Stomach (tissue), 9 donors: ENCODE results near the gene FXR1. TPM values are rescaled to one million over a fixed set of nuclear protein-coding genes. Genes with fewer than 3 reads are reported as not detected.

ENCODE experiments used
- DNase-seq, 2 donors: peaks; one replicate each; pipeline versions ENCODE4 v3.0.0 to v3.0.0-alpha.2; 2013 to 2019
- H3K27ac ChIP-seq, 5 donors: fragments of 200-600 bp in 4 of 5; sonication (generic) in 4 of 5; one replicate each; pipeline ENCODE4 v1.5.1; 2013 to 2019; ENCODE audit warnings: mild to moderate bottlenecking in 1 of 5, moderate library complexity in 1 of 5
- H3K27me3 ChIP-seq, 3 donors: fragments of 200-600 bp; sonication (generic); one replicate each; pipeline ENCODE4 v1.5.1; 2017 to 2019; ENCODE audit warnings: mixed run types in 1 of 3
- H3K36me3 ChIP-seq, 4 donors: fragments of 200-600 bp; sonication (generic); 1 replicate in 3 of 4; 2 replicates in 1 of 4; pipeline ENCODE4 v1.5.1; 2016 to 2019
- H3K4me1 ChIP-seq, 4 donors: fragments of 200-600 bp; sonication (generic); one replicate each; pipeline ENCODE4 v1.5.1; 2016 to 2019
- H3K4me3 ChIP-seq, 4 donors: fragments of 200-600 bp; sonication (generic) in 3 of 4; one replicate each; pipeline ENCODE4 v1.5.1; 2016 to 2019; ENCODE audit warnings: mild to moderate bottlenecking in 1 of 4
- H3K9me3 ChIP-seq, 4 donors: fragments of 200-600 bp; sonication (generic); one replicate each; pipeline ENCODE4 v1.5.1; 2016 to 2019
- EP300 ChIP-seq: sonication (generic); formaldehyde crosslinking; IDR thresholded peaks from one replicate; pipeline ENCODE4 v1.6.1; 2017; ENCODE audit warnings: antibody characterized with exemption
- POLR2A ChIP-seq, 4 donors: fragments of 450-650 bp; IDR thresholded peaks; one replicate each; pipeline ENCODE4 v1.6.1; 2016; ENCODE audit warnings: antibody characterized with exemption in 4 of 4, control low read depth in 2 of 4, mild to moderate bottlenecking in 1 of 4, moderate library complexity in 1 of 4
- POLR2AphosphoS5 ChIP-seq, 3 donors: sonication (generic); formaldehyde crosslinking; IDR thresholded peaks; one replicate each; pipeline ENCODE4 v1.6.1; 2016; ENCODE audit warnings: antibody characterized with exemption in 3 of 3
- WGBS, 5 donors: extraction: QIAGEN DNeasy Blood & Tissue Kit in 3 of 5; methylation state at CpG; one replicate each; pipeline versions ENCODE4 v1.1.5 to v1.1.7; 2013 to 2018; 5-methylcytosine and 5-hydroxymethylcytosine counted together
- intact Hi-C: fragments of 100-400 bp; cut with DNase I; formaldehyde crosslinking; loops from one replicate; pipeline ENCODE4 v1.15.1; 2023; ENCODE audit warnings: low total_unique reads
- polyA plus RNA-seq, 3 donors: library from polyadenylated mRNA; stranded (reverse); fragments of 200-250 nt; gene quantifications; one replicate each; pipeline ENCODE4 v1.2.3, GENCODE V29; 2013
- total RNA-seq, 5 donors: library from RNA; depleted of rRNA; stranded (reverse); fragments of >200 nt; gene quantifications; one replicate each; pipeline versions ENCODE4 v1.1.0 to v1.2.3, GENCODE V29; 2014 to 2016
- TF ChIP-seq, protein P1 (sequence below), 7 experiments: fragments of 450-650 bp in 4 of 7; fragments of 200-600 bp in 3 of 7; sonication (generic) in 3 of 7; IDR thresholded peaks; one replicate each; pipeline ENCODE4 v1.5.1; 2016 to 2019; ENCODE audit warnings: antibody characterized with exemption in 7 of 7, control low read depth in 2 of 7, mild to moderate bottlenecking in 1 of 7
- donor health status: healthy with polysubstance abuse.
- donor health status: Bipolar disorder and iron deficiency.
- donor health status: healthy.

FXR1 gene
- total and polyA plus RNA-seq, 8 donors, result 40.8 to 182 (median 56.4) TPM

- peaks cover 20 to 97% (median 89%) of the 10 kb centered on the region in 4 donors for H3K36me3 ChIP-seq
These were observed 50.1 kb downstream of the FXR1 start for GRCh38 chr3:180962530-180962929.

DNA sequence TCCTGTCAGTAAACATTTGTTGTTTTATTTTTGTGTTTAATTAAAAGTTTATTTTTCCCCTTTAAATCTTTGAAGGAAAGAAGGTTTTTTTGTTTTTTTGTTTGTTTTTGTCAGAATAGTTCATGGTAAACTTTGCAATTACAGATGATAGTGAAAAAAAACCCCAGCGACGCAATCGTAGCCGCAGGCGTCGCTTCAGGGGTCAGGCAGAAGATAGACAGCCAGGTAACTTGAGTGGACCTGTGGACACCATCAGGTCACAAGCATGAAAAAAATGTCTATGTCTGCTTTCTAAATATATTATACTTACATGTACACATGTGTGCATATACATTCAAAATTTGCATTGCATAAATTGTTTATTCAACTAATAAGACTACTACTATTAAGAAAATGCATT, 58.5 kb downstream of the FXR1 start:
- no peak for DNase-seq
- Histone ChIP-seq H3K27me3 (no peaks in the 10 kb centered on the region), H3K9me3 (no peaks in the 10 kb centered on the region), H3K4me3 (no peak overlapping the region), H3K27ac (no peak overlapping the region), H3K4me1 (no peaks in the 10 kb centered on the region), H3K36me3 (peaks cover 19 to 82% (median 80%) of the 10 kb centered on the region in 4 donors)
- intact Hi-C loops, result no loop called here
- no peak for TF ChIP-seq POLR2AphosphoS5 (IDR thresholded peaks at IDR 0.05)
- TF ChIP-seq, protein P1, sequence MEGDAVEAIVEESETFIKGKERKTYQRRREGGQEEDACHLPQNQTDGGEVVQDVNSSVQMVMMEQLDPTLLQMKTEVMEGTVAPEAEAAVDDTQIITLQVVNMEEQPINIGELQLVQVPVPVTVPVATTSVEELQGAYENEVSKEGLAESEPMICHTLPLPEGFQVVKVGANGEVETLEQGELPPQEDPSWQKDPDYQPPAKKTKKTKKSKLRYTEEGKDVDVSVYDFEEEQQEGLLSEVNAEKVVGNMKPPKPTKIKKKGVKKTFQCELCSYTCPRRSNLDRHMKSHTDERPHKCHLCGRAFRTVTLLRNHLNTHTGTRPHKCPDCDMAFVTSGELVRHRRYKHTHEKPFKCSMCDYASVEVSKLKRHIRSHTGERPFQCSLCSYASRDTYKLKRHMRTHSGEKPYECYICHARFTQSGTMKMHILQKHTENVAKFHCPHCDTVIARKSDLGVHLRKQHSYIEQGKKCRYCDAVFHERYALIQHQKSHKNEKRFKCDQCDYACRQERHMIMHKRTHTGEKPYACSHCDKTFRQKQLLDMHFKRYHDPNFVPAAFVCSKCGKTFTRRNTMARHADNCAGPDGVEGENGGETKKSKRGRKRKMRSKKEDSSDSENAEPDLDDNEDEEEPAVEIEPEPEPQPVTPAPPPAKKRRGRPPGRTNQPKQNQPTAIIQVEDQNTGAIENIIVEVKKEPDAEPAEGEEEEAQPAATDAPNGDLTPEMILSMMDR (IDR thresholded peaks at IDR 0.05), result no peak
- TF ChIP-seq POLR2A (IDR thresholded peaks at IDR 0.05), result no peak
- no peak for TF ChIP-seq EP300
- 97 to 98% (median 98%) methylated on average over 6 of the region's 6 CpGs for WGBS, 5 donors

More at GRCh38 chr3:180962530-180962929, 50.1 kb downstream of the FXR1 start:
- H3K27ac ChIP-seq, result no peak overlapping the region
- no peaks in the 10 kb centered on the region for H3K9me3 ChIP-seq
- intact Hi-C loops, result no loop called here
- 76 to 95% (median 95%) methylated on average over 1 of the region's 1 CpG for WGBS, 5 donors
- no peaks in the 10 kb centered on the region for H3K27me3 ChIP-seq
- H3K4me1 ChIP-seq, result no peaks in the 10 kb centered on the region
- no peak for TF ChIP-seq POLR2A (IDR thresholded peaks at IDR 0.05)
- TF ChIP-seq POLR2AphosphoS5 (IDR thresholded peaks at IDR 0.05), result no peak
- TF ChIP-seq, protein P1 (IDR thresholded peaks at IDR 0.05), result no peak
- no peak for TF ChIP-seq EP300
- no peak for DNase-seq
- H3K4me3 ChIP-seq, result no peak overlapping the region

DNA sequence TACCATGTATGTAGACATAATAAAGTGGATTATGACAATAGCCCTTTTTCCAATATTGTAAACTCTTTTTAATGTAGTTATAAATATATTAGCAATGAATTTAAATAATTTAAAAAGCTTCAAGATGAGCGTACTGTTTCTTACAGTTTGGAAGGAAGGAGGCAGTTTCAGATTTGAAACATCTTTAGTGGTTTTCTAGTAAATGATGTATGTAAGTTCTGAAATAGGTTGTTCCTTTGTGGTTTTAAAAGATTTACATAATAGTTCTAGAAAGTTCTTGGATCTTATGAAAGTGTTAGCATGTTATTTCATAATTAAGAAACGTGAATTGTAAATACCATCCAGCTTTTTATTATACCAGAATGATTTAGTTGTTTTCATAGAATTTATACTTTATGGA, 61.1 kb downstream of the FXR1 start:
- TF ChIP-seq EP300 (no peak), POLR2A (IDR thresholded peaks at IDR 0.05) (no peak), POLR2AphosphoS5 (IDR thresholded peaks at IDR 0.05) (no peak)
- TF ChIP-seq, protein P1 (IDR thresholded peaks at IDR 0.05), result no peak
- WGBS, 5 donors, result 78 to 86% (median 83%) methylated on average over 2 of the region's 2 CpGs
- intact Hi-C loops, result no loop called here

DNA sequence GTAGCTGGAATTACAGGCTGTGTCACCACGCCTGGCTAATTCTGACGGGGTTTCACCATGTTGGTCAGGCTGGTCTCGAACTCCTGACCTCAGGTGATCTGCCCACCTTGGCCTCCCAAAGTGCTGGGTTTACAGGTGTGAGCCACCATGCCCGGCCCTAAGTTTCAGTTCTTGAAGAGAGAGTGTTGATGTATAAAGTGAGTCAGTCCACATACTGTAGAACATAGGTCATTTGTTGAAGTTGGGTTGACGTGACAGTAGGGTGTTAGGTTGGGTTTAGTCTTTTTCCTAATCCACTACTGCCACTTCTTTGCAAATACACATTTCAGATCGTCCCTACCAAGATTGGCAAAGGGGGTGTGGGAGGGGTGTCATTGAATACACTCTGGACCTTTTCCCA, 61.8 kb downstream of the FXR1 start:
- DNase-seq, result peak in 1 of 2 donors; percentile 11
- Histone ChIP-seq H3K9me3 (no peaks in the 10 kb centered on the region), H3K27me3 (no peaks in the 10 kb centered on the region), H3K27ac (no peak overlapping the region), H3K4me1 (no peaks in the 10 kb centered on the region), H3K4me3 (no peak overlapping the region), H3K36me3 (peaks cover 16 to 86% (median 78%) of the 10 kb centered on the region in 4 donors)
- intact Hi-C loops, result no loop called here
- TF ChIP-seq, protein P1 (IDR thresholded peaks at IDR 0.05), result no peak
- TF ChIP-seq POLR2AphosphoS5 (IDR thresholded peaks at IDR 0.05) (no peak), EP300 (no peak), POLR2A (IDR thresholded peaks at IDR 0.05) (no peak)
- 90 to 95% (median 93%) methylated on average over 6 of the region's 6 CpGs for WGBS, 5 donors

More for the DNA sequence above, 61.1 kb downstream of the FXR1 start:
- no peaks in the 10 kb centered on the region for H3K9me3 ChIP-seq
- no peak for DNase-seq
- H3K4me1 ChIP-seq, result no peaks in the 10 kb centered on the region
- no peaks in the 10 kb centered on the region for H3K27me3 ChIP-seq
- H3K4me3 ChIP-seq, result no peak overlapping the region
- H3K36me3 ChIP-seq, result peaks cover 17 to 86% (median 78%) of the 10 kb centered on the region in 4 donors
- H3K27ac ChIP-seq, result no peak overlapping the region
